Caco-2 (cell line): ENCODE data around the gene TBX3. TPM values are rescaled to one million over a fixed set of nuclear protein-coding genes. Genes with fewer than 3 reads are reported as not detected.
A peak's percentile ranks its signal among the peaks of the same experiment; 100 is the strongest.

Experiments
- BruUV-seq: library from RNA; stranded (reverse); fragments of 400-500 nt; replicated peaks from 2 replicates; lab custom pipeline; 2021; lab: Mats Ljungman, UMichigan
- CTCF ChIA-PET: fragments of 300-600 bp; sonication (Branson Sonifier 250); formaldehyde crosslinking; loops from one replicate; lab custom pipeline; 2022; ENCODE audit warnings: antibody characterized with exemption; lab: Charles Lee
- POLR2A ChIA-PET: fragments of 300-600 bp; sonication (Branson Sonifier 250); formaldehyde crosslinking; loops from one replicate; lab custom pipeline; 2022; ENCODE audit warnings: antibody characterized with exemption; lab: Charles Lee
- DNase-seq, 2 experiments: peaks; one replicate each; pipeline versions ENCODE4 v3.0.0 to v3.0.0-alpha.2; 2020 to 2022
- H3K27me3 ChIP-seq: replicated peaks from 2 replicates; pipeline ENCODE4 v1.6.0; 2011; ENCODE audit warnings: low read length; ENCODE audit not compliant: control insufficient read depth, insufficient read depth
- H3K36me3 ChIP-seq: 2 replicates; pipeline ENCODE4 v1.5.1; 2011; ENCODE audit warnings: low read length; ENCODE audit not compliant: control insufficient read depth, insufficient read depth
- H3K4me1 ChIP-seq: fragments of 250-450 bp; sonication (Bioruptor Pico); 2 replicates; pipeline ENCODE4 v1.5.1; 2020; ENCODE audit warnings: mild to moderate bottlenecking
- H3K4me3 ChIP-seq: 2 replicates; pipeline ENCODE4 v1.5.1; 2011; ENCODE audit warnings: low read depth, mild to moderate bottlenecking, control low read depth, low read length
- H3K9me3 ChIP-seq: fragments of 250-450 bp; sonication (Bioruptor Pico); 2 replicates; pipeline ENCODE4 v1.5.1; 2020; ENCODE audit warnings: mild to moderate bottlenecking, moderate library complexity
- H3K27ac Mint-ChIP-seq: one replicate; pipeline ENCODE4 v1.8.0; 2022; ENCODE audit warnings: mixed read lengths; ENCODE audit not compliant: unreplicated experiment
- H3K27me3 Mint-ChIP-seq: one replicate; pipeline ENCODE4 v1.8.0; 2022; ENCODE audit warnings: mixed read lengths; ENCODE audit not compliant: insufficient read depth, unreplicated experiment
- H3K36me3 Mint-ChIP-seq: one replicate; pipeline ENCODE4 v1.8.0; 2022; ENCODE audit warnings: mild to moderate bottlenecking, mixed read lengths; ENCODE audit not compliant: insufficient read depth, unreplicated experiment
- H3K4me1 Mint-ChIP-seq: one replicate; pipeline ENCODE4 v1.8.0; 2022; ENCODE audit warnings: low read depth, mixed read lengths; ENCODE audit not compliant: unreplicated experiment
- H3K4me3 Mint-ChIP-seq: one replicate; pipeline ENCODE4 v1.8.0; 2022; ENCODE audit warnings: mild to moderate bottlenecking, moderate library complexity, mixed read lengths; ENCODE audit not compliant: unreplicated experiment
- H3K9me3 Mint-ChIP-seq: one replicate; pipeline ENCODE4 v1.8.0; 2022; ENCODE audit warnings: mixed read lengths; ENCODE audit not compliant: unreplicated experiment
- CTCF ChIP-seq, 2 experiments: fragments of 200-600 bp in 1 of 2; IDR thresholded peaks; 1 replicate in 1 of 2; 2 replicates in 1 of 2; pipeline versions ENCODE4 v1.5.1 to v1.8.0; 2011 to 2022; ENCODE audit warnings: antibody characterized with exemption in 1 of 2, control low read depth in 1 of 2, inconsistent platforms in 1 of 2, low read depth in 1 of 2, low read length in 1 of 2, mild to moderate bottlenecking in 1 of 2, moderate library complexity in 1 of 2; ENCODE audit not compliant: insufficient read depth in 1 of 2, severe bottlenecking in 1 of 2, unreplicated experiment in 1 of 2
- intact Hi-C: fragments of 100-400 bp; cut with micrococcal nuclease; formaldehyde crosslinking; loops from one replicate; pipeline ENCODE4 v1.10.0; 2022; ENCODE audit not compliant: unreplicated experiment
- total RNA-seq: library from RNA; stranded (reverse); gene quantifications from 2 replicates; pipeline ENCODE4 v1.2.3, GENCODE V29; 2022

The TBX3 gene
- total RNA-seq, 1 experiment from 2014 or later = 47.2 TPM

GRCh38 chr12:114656906-114657596, 26.9 kb downstream of the TBX3 start:
- H3K27me3 ChIP-seq = no peaks in the 10 kb centered on the region
- H3K4me1 ChIP-seq = peaks cover 26% of the 10 kb centered on the region
- H3K4me3 ChIP-seq = no peak overlapping the region
- intact Hi-C loops = no loop called here
- peaks cover 19% of the 10 kb centered on the region for H3K9me3 Mint-ChIP-seq
- peaks cover 11% of the 10 kb centered on the region for H3K4me1 Mint-ChIP-seq
- H3K9me3 ChIP-seq = no peaks in the 10 kb centered on the region
- H3K27ac Mint-ChIP-seq = peak overlapping the region; percentile 86
- no peaks in the 10 kb centered on the region for H3K36me3 Mint-ChIP-seq
- no peaks in the 10 kb centered on the region for H3K27me3 Mint-ChIP-seq
- DNase-seq = no peak
- no peak overlapping the region for H3K4me3 Mint-ChIP-seq
- no peak for TF ChIP-seq CTCF (IDR thresholded peaks at IDR 0.05; ENCODE audit: insufficient read depth in 1 of 2, low read depth in 1 of 2, low read length in 1 of 2, severe bottlenecking in 1 of 2, unreplicated experiment in 1 of 2)
- ChIA-PET CTCF (interaction anchor here (0.6 to 1.4 kb wide), 3 partner anchors 46 to 499 kb away, joined by 4 to 9 read pairs (median 6); no protein-coding TSS in a partner anchor), POLR2A (interaction anchor here (0.6 kb wide), 1 partner anchor 27 kb away, joined by 3 read pairs; the partner anchor contains the start of gene TBX3)
- H3K36me3 ChIP-seq = no peaks in the 10 kb centered on the region
- no TSS peak for BruUV-seq

GRCh38 chr12:114655934-114656749, 27.8 kb downstream of the TBX3 start:
- no peaks in the 10 kb centered on the region for H3K36me3 ChIP-seq
- peaks cover 11% of the 10 kb centered on the region for H3K4me1 Mint-ChIP-seq
- no peaks in the 10 kb centered on the region for H3K27me3 Mint-ChIP-seq
- no peaks in the 10 kb centered on the region for H3K36me3 Mint-ChIP-seq
- CTCF ChIA-PET = interaction anchor here (0.7 to 1.4 kb wide), 5 partner anchors 28 to 507 kb away, joined by 3 to 6 read pairs (median 4); partner anchors contain the start of gene TBX3
- H3K27ac Mint-ChIP-seq = peak overlapping the region; percentile 86
- H3K9me3 Mint-ChIP-seq = peaks cover 19% of the 10 kb centered on the region
- no peaks in the 10 kb centered on the region for H3K27me3 ChIP-seq
- no TSS peak for BruUV-seq
- no peaks in the 10 kb centered on the region for H3K9me3 ChIP-seq
- intact Hi-C loops = no loop called here
- POLR2A ChIA-PET = no interaction called here
- H3K4me3 ChIP-seq = no peak overlapping the region
- DNase-seq = peak; percentile 57 to 60
- peak overlapping the region; percentile 16 for H3K4me3 Mint-ChIP-seq
- TF ChIP-seq CTCF (IDR thresholded peaks at IDR 0.05; ENCODE audit: insufficient read depth in 1 of 2, low read depth in 1 of 2, low read length in 1 of 2, severe bottlenecking in 1 of 2, unreplicated experiment in 1 of 2) = no peak
- H3K4me1 ChIP-seq = peaks cover 26% of the 10 kb centered on the region

- intact Hi-C loops = no loop called here
- Mint-ChIP-seq H3K4me3 (no peak overlapping the region), H3K4me1 (no peaks in the 10 kb centered on the region), H3K9me3 (peaks cover 19% of the 10 kb centered on the region), H3K36me3 (no peaks in the 10 kb centered on the region), H3K27me3 (no peaks in the 10 kb centered on the region), H3K27ac (no peak overlapping the region)
- no peak for TF ChIP-seq CTCF (IDR thresholded peaks at IDR 0.05; ENCODE audit: insufficient read depth in 1 of 2, low read depth in 1 of 2, low read length in 1 of 2, severe bottlenecking in 1 of 2, unreplicated experiment in 1 of 2)
- no peak overlapping the region for H3K4me3 ChIP-seq
- no peaks in the 10 kb centered on the region for H3K27me3 ChIP-seq
- ChIA-PET POLR2A (interaction anchor here (0.7 kb wide), 1 partner anchor 650 kb away, joined by 3 read pairs; no protein-coding TSS in a partner anchor), CTCF (no interaction called here)
- DNase-seq = no peak
- no TSS peak for BruUV-seq
- no peaks in the 10 kb centered on the region for H3K4me1 ChIP-seq
- no peaks in the 10 kb centered on the region for H3K36me3 ChIP-seq
- H3K9me3 ChIP-seq = no peaks in the 10 kb centered on the region
These were observed 34.4 kb downstream of the TBX3 start for GRCh38 chr12:114649585-114649984.
